Activated CD8-positive, alpha-beta memory T cell treated with anti-CD3 and anti-CD28 coated beads, Interleukin-2, amount 50 U/mL, for 48 hours (primary cell): ENCODE results near the gene PACRG.

ENCODE experiments used
- DNase-seq: peaks from one replicate; pipeline ENCODE4 v3.0.0-alpha.2; 2020

Gene PACRG

DNA sequence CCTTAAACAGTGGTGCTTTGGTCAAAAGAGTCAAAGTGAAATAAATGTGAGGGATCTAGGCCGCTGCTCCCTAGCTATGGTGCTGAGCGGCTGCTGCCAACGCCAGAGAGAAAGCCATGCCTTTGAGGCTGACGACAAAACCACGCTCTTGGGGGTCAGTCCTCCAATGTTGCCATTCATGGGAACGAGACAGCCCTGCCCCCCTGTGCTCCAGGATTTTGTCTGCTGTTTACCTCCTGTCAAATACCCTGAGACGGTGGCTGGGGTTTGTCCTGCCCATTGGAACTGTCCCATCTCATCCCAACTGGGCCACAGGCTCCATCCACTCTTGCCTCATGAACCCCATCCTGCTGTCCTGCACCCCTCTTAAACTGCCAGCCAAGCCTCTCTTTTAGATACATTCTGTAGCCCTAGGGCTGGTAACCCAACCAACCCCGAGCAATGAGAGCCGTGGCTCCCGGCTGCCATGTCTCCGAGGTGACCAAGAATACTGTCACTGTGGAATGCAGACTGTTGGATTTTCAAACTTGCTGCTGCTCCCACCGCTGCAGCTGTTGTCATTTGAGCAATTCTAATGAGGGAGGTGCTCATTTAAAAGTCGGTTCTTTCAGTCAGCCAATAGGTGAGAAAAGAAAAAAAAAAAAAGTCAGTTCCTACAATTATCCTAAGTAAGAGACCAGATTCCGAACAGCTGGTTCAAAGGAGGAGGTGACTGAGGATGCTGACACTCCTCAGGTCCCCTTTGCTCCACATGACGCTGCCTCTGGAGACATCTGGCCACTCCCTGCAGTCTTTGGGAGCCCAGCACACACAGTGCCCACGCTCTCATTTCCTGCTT, 613.7 kb downstream of the PACRG start:
- DNase-seq: no peak

DNA sequence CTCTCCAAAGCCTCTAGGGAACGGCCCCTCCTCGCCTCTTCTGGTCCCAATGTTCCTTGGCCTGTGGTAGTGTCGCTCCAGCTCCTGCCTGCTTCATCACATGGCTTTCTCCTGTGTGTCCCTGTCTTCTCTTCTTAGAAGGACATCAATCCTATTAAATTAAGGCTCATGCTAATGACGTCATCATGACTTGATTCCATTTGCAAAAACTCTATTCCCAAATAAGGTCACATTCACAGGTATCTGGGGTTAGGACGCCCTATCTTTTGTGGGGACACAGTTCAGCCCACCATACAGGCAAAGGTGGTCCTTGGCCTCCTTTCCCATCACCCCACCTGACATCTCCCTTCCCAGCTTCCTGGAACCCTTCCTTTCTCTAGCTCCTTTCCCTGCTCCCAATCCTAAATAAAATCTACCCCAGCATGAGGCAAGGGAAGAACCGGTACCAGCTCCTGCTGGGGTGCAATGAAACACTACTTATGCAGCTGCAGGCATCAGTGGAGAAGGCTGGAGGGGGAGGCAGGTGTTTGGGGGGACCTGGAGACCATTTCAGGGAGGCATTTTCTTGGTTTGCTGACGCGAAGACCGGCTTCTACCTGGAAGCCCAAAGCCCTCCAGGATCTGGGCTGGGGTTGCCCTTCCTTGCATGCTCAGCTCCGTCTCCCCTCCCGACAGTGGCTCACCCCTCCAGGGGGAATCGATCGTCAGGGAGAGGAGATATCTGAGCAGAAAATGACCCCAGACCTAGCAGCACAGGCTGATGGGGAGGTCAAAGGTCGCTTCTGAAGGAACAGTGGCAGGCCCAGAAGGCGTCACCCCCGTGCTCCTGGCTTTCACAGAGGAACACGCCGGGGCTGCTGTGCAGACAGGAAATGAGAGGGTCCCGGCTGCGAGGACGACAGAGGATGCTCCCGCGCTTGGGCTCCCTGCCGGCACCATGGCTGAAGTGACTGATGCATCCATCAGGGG, 615.1 kb downstream of the PACRG start:
- DNase-seq: no peak

DNA sequence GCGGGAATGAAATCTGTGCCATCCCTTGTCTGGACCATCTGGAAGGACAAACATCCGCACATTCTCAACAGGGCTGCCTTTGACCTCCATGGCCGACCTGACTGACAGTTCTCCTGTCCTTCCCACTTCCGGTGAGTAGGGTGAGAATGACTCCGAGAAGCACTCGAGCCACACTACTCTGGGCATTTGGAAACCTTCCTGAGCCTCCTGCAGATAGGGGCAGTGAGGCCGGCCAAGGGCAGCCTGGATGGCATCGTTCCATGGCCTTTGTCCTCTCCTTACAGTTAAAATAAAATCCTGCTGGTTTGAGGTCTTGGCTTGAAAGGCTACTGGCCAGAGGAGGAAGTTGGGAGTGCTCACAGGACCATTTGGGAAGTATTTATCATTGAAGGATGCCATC, 615.8 kb downstream of the PACRG start:
- no peak for DNase-seq

DNA sequence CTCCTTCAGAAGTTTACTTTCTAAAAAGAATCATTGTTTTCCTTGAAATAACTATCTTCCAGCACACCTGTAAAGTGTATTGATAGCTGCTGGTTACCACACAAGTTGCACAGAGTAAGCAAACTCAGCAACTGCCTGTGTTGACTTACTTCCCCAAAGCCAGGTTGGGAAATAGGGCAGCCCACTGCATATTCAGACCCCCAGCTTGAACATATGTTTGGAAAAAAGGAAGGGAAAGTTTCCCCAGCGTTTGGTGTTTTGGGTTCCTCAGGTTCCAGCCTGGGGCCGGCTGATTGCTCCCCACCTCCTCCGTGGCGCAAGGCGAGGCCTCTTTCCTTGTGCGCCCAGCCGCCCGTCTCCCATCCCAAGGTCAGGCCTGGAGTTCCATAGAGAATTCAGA, 616.6 kb downstream of the PACRG start:
- DNase-seq: no peak

- DNase-seq: no peak
These were observed 618.2 kb downstream of the PACRG start for GRCh38 chr6:163345931-163346330.

- DNase-seq: no peak
These were observed 618.8 kb downstream of the PACRG start for GRCh38 chr6:163346497-163346961.

- DNase-seq: no peak
These were observed 619.3 kb downstream of the PACRG start for GRCh38 chr6:163347021-163347446.

- no peak for DNase-seq
These were observed 621.3 kb downstream of the PACRG start for GRCh38 chr6:163348789-163349680.

DNA sequence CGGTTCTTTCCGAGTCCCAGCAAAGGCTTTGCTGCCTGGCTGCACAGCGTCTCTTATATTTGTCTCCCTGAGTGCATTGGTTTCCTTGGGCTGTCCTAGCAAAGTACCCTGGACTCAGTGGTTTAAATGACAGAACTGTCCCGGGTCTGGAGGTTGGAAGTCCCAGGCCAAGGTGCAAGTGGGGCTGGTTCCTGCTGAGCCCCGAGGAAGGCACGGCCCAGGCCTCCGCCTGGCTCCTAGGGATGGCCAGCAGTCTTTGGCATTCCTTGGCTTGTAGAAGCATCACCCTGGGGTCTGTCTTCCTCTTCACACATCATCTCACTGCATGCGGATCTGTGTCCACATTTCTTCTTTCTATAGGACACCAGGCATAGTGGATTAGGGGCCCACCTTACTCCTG, 621.9 kb downstream of the PACRG start:
- DNase-seq: no peak

DNA sequence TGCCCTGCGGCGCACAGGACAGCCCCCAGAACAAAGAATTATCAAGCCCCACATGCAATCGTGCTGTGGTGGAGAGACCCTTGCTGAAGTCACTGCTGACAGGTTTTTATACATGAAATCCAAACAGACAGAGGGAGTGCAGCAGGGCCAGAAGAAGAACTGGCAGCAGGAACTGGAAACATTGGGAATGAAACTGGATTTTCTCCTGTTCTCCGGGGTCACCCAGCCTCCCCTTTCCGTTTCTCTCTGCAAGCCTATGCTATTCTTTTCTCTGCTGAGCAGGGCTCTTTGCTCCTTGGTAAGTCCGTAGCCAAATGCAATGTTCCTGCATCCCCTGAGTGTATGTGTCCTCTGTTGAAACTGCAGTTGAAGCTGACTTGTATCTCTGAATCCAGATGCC, 623.2 kb downstream of the PACRG start:
- no peak for DNase-seq

DNA sequence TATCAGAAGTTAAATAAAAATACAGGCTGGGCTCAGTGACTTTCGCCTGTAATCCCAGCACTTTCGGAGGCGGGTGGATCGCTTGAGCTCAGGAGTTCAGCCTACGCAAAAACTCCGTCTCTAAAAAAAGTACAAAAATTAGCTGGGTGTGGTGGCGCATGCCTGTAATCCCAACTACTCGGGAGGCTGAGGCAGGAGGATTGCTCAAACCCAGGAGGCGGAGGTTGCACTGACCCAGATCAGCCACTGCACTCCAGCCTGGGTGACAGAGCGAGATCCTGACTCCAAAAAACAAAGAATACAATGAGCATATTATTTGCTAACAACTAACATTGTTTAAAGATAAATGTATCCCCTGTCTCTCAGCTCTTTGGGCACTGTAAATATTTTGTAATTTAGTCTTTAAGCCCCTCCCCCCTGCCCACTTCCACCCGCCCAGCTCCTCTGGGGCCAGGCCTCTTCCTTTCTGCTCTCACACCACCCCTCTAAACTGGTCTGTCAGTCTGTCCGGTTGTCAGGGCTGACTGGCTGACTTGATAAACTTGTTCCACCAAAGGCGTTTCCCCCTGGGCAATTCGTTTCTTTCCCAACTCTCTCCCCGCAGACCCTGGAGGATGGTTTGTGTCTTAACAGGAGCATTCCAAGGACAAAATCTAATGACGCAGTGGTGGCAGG, 624.4 kb downstream of the PACRG start:
- no peak for DNase-seq

- no peak for DNase-seq
These were observed 625.2 kb downstream of the PACRG start for GRCh38 chr6:163352966-163353365.

DNA sequence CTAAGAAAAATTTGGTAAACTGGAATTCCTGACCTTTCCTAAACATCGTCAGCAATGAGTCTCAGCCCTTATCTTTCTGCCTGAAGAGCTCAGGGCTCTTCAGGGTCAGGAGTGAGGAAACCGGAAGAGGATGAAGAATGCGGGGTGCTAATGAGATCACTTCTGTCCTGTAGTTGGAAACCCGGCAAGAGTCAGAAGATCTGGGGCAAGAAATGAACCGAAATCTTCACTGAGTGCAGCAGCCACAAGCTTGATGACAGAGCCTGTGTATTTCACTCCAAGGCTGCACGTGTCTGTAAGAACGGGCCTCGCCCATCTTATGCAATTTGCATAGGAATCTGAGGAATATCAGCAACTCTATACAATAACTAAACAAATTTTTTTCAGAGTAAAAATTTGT, 626.3 kb downstream of the PACRG start:
- DNase-seq: no peak

DNA sequence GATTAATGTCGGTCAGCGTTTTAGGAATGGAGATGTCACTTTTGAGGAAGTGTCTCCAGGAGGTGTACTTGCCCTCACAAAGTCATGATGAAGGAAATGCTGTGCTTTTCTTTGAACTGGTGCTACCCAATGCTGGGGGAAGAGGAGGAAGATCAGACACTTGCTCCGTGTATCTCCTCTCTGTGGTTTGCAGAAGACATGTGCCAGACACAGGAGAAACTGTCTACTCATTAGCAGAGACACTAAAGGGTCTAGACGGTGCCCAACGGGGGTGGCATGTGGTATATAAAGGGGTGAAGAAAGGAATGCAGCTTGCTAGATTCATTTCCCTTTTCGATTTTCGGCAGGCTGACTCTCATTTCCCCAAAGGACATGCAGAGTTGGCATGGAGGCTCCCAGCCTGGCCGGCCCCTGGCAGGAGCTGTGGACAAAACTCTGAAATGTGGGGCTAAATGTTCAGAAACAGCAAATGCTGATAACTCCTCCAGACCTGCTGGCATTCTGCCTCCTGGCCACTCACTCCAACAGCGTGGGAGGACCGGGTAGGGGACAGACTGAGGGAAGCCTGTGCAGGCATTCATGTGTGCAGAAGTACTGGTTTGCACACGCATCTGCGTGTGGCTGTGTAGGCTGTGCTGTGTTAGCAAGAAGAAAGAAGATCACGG, 627.1 kb downstream of the PACRG start:
- DNase-seq: no peak

- DNase-seq: no peak
These were observed 627.7 kb downstream of the PACRG start for GRCh38 chr6:163355426-163355991.

DNA sequence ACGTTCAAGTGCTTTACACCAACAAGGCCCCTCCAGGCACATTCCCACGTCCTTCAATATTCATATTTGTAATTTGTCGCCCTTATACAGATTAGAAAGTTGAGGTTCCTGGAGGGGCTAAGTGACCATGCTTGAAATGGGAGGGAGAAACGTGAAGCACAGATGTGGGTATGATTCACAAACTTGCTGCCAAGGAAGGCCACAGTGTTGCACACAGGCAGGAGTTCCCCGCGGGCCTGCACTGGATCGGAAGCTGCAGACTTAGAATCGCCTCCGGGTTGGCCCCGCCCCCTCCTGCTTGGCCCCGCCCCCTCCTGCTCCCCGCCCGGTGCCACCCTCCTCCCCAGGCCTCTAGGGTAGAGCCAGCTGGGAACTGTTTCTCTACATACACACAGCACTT, 628.5 kb downstream of the PACRG start:
- no peak for DNase-seq

DNA sequence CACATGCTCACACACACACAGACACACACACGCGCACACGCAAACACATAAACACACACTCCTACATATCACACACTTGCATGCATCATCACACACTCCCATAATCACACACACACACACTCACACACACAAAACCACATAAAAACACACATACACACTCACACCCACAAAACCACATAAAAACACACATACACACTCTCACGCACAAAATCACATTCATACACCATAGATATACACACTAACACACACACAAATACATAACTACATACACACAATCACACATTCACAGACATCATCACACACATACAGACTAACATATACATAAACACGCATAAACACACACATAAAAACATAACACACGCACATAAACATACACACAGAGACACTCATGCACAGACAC, 629.0 kb downstream of the PACRG start:
- no peak for DNase-seq

DNA sequence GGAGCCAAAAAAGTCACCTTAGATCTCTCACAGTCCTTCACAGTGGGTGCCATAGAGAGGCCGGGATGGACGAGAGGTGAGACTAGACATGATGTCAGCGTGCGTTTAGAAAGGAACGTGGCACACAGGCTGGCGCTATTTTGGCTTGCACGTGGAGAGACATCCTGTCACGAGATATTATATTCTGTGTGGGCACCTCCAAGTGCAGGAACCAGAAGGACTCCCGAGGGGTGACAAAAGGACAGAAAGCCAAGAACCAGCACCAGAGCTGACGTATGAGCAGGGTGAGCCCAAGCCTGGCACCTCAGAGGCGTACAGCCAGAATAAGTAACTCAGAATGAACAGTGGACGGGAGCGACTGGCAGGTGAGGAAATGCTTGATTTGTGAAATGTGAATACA, 636.9 kb downstream of the PACRG start:
- no peak for DNase-seq
